H1 (cell line): ENCODE data around the gene RAB40A. TPM values are rescaled to one million over a fixed set of nuclear protein-coding genes. Genes with fewer than 3 reads are reported as not detected.

Experiments
- CTCF ChIA-PET: fragments of 300-600 bp; sonication (Branson Sonifier 250); formaldehyde crosslinking; loops from one replicate; lab custom pipeline; 2021; ENCODE audit not compliant: partially characterized antibody; lab: Charles Lee
- POLR2A ChIA-PET: fragments of 300-600 bp; sonication (Branson Sonifier 250); formaldehyde crosslinking; loops from one replicate; lab custom pipeline; 2021; ENCODE audit warnings: inconsistent platforms; ENCODE audit not compliant: partially characterized antibody; lab: Charles Lee
- DNase-seq, 2 experiments: peaks; one replicate each; pipeline versions ENCODE4 v3.0.0 to v3.0.0-alpha.2; 2010 to 2022; ENCODE audit warnings: low spot score in 2 of 2, low read depth in 1 of 2, mixed read lengths in 1 of 2
- FAIRE-seq: peaks from 2 replicates; lab custom pipeline; 2011; peaks lifted over from hg19 to GRCh38; lab: Jason Lieb, UNC
- H2AFZ ChIP-seq: 2 replicates; pipeline ENCODE4 v1.8.1; 2012; ENCODE audit warnings: low read length, inconsistent platforms
- H2AK5ac ChIP-seq: 2 replicates; pipeline ENCODE4 v1.6.1; 2013; ENCODE audit warnings: low read depth, low read length
- H2BK120ac ChIP-seq: replicated peaks from 2 replicates; pipeline ENCODE3; 2013; ENCODE audit warnings: low read depth, low read length, inconsistent platforms
- H2BK12ac ChIP-seq: 2 replicates; pipeline ENCODE4 v1.6.1; 2013; ENCODE audit warnings: low read depth, low read length
- H2BK15ac ChIP-seq: 2 replicates; pipeline ENCODE4 v1.6.1; 2013; ENCODE audit warnings: low read length
- H2BK20ac ChIP-seq: 2 replicates; pipeline ENCODE4 v1.6.1; 2013; ENCODE audit warnings: low read length
- H2BK5ac ChIP-seq: 2 replicates; pipeline ENCODE4 v1.6.1; 2013; ENCODE audit warnings: low read depth, low read length
- H3K14ac ChIP-seq: 2 replicates; pipeline ENCODE4 v1.6.1; 2013; ENCODE audit warnings: inconsistent platforms; ENCODE audit not compliant: insufficient read length
- H3K18ac ChIP-seq: 2 replicates; pipeline ENCODE4 v1.6.1; 2013; ENCODE audit warnings: low read length; ENCODE audit errors: extremely low read depth
- H3K23ac ChIP-seq: 2 replicates; pipeline ENCODE4 v1.6.1; 2013; ENCODE audit warnings: inconsistent platforms; ENCODE audit not compliant: insufficient read length
- H3K23me2 ChIP-seq: 2 replicates; pipeline ENCODE4 v1.6.1; 2013; ENCODE audit warnings: low read depth, low read length
- H3K27ac ChIP-seq: 2 replicates; pipeline ENCODE4 v1.6.1; 2011; ENCODE audit warnings: low read depth, low read length, inconsistent platforms
- H3K27me3 ChIP-seq, 4 experiments: replicated peaks in 1 of 4; 1 replicate in 1 of 4; 2 replicates in 3 of 4; pipeline versions ENCODE4 v1.6.1 to v1.8.1; 2011 to 2013; ENCODE audit warnings: low read length in 3 of 4, mild to moderate bottlenecking in 3 of 4, inconsistent platforms in 2 of 4, mixed read lengths in 2 of 4, moderate library complexity in 1 of 4; ENCODE audit not compliant: control insufficient read depth in 3 of 4, insufficient read depth in 3 of 4; ENCODE audit errors: extremely low read depth in 1 of 4
- H3K36me3 ChIP-seq, 4 experiments: 2 replicates each; pipeline versions ENCODE4 v1.6.1 to v1.8.1; 2011 to 2013; ENCODE audit warnings: mild to moderate bottlenecking in 4 of 4, low read length in 3 of 4, moderate library complexity in 2 of 4, control low read depth in 1 of 4, inconsistent platforms in 1 of 4; ENCODE audit not compliant: insufficient read depth in 4 of 4, control insufficient read depth in 2 of 4
- H3K4ac ChIP-seq: replicated peaks from 2 replicates; pipeline ENCODE3; 2013; ENCODE audit warnings: low read length, low read depth, mixed read lengths, inconsistent platforms; ENCODE audit not compliant: insufficient read length
- H3K4me1 ChIP-seq, 4 experiments: replicated peaks in 1 of 4; 1 replicate in 1 of 4; 2 replicates in 3 of 4; pipeline versions ENCODE4 v1.6.1 to v1.8.1; 2011 to 2013; ENCODE audit warnings: low read length in 3 of 4, inconsistent platforms in 2 of 4, mixed read lengths in 1 of 4; ENCODE audit not compliant: insufficient read depth in 4 of 4, control insufficient read depth in 3 of 4
- H3K4me2 ChIP-seq, 2 experiments: 2 replicates each; pipeline versions ENCODE4 v1.6.1 to v1.8.1; 2011 to 2013; ENCODE audit warnings: low read depth in 2 of 2, low read length in 2 of 2, control low read depth in 1 of 2, inconsistent platforms in 1 of 2, mild to moderate bottlenecking in 1 of 2; ENCODE audit not compliant: insufficient read depth in 1 of 2
- H3K4me3 ChIP-seq, 4 experiments: fragments of 200-600, 300-600 bp in 1 of 4; sonication (generic), shearing (Covaris generic), sonication (Bioruptor Twin) in 1 of 4; 2 replicates each; pipeline versions ENCODE4 v1.5.1 to v1.8.1; 2011 to 2016; ENCODE audit warnings: low read length in 4 of 4, low read depth in 3 of 4, control low read depth in 2 of 4, inconsistent platforms in 2 of 4, mild to moderate bottlenecking in 2 of 4, mixed read lengths in 1 of 4, moderate library complexity in 1 of 4; ENCODE audit not compliant: insufficient read depth in 2 of 4; ENCODE audit errors: extremely low read depth in 1 of 4
- H3K56ac ChIP-seq: replicated peaks from 2 replicates; pipeline ENCODE3; 2013; ENCODE audit warnings: low read depth, mild to moderate bottlenecking, mixed read lengths, low read length, inconsistent platforms; ENCODE audit not compliant: insufficient read length
- H3K79me1 ChIP-seq: 2 replicates; pipeline ENCODE4 v1.6.1; 2013; ENCODE audit warnings: low read depth, low read length, control low read depth
- H3K79me2 ChIP-seq, 2 experiments: 2 replicates each; pipeline versions ENCODE4 v1.6.1 to v1.8.1; 2012 to 2013; ENCODE audit warnings: low read length in 2 of 2, mild to moderate bottlenecking in 2 of 2, inconsistent platforms in 1 of 2; ENCODE audit not compliant: insufficient read depth in 2 of 2, control insufficient read depth in 1 of 2
- H3K9ac ChIP-seq, 4 experiments: replicated peaks in 1 of 4; 1 replicate in 1 of 4; 2 replicates in 3 of 4; pipeline versions ENCODE4 v1.6.1 to v1.8.1; 2011 to 2013; ENCODE audit warnings: low read depth in 3 of 4, low read length in 3 of 4, control low read depth in 2 of 4, mild to moderate bottlenecking in 2 of 4, moderate library complexity in 2 of 4, inconsistent platforms in 1 of 4; ENCODE audit errors: extremely low read depth in 1 of 4
- H3K9me3 ChIP-seq, 2 experiments: 2 replicates each; pipeline versions ENCODE4 v1.6.1 to v1.8.1; 2012 to 2013; ENCODE audit warnings: mild to moderate bottlenecking in 2 of 2, moderate library complexity in 2 of 2, control low read depth in 1 of 2, inconsistent platforms in 1 of 2, low read depth in 1 of 2, low read length in 1 of 2, mixed read lengths in 1 of 2; ENCODE audit not compliant: insufficient read depth in 2 of 2
- H4K20me1 ChIP-seq, 2 experiments: replicated peaks in 1 of 2; 2 replicates each; pipeline versions ENCODE3 to v1.8.1; 2011 to 2013; ENCODE audit warnings: inconsistent platforms in 2 of 2, low read length in 2 of 2, mild to moderate bottlenecking in 1 of 2; ENCODE audit not compliant: insufficient read depth in 2 of 2, control insufficient read depth in 1 of 2
- H4K5ac ChIP-seq: 2 replicates; pipeline ENCODE4 v1.6.1; 2013; ENCODE audit warnings: low read length, low read depth, mixed read lengths, inconsistent platforms; ENCODE audit not compliant: insufficient read length
- H4K8ac ChIP-seq: 2 replicates; pipeline ENCODE4 v1.8.0; 2013; ENCODE audit warnings: mild to moderate bottlenecking, moderate library complexity, low read length, inconsistent platforms; ENCODE audit not compliant: insufficient read depth; ENCODE audit errors: extremely low read depth
- H4K91ac ChIP-seq: replicated peaks from 2 replicates; pipeline ENCODE3; 2013; ENCODE audit warnings: low read length, mixed read lengths, inconsistent platforms; ENCODE audit not compliant: insufficient read length
- ATF2 ChIP-seq: IDR thresholded peaks from 2 replicates; pipeline ENCODE4 v1.6.1; 2012; ENCODE audit warnings: low read length, inconsistent platforms
- RAD21 ChIP-seq, 2 experiments: IDR thresholded peaks in 1 of 2; conservative IDR thresholded peaks in 1 of 2; 2 replicates each; pipeline ENCODE4 v1.6.1; 2011; ENCODE audit warnings: low read depth in 2 of 2, low read length in 2 of 2, improper control_type of control experiment in 1 of 2, inconsistent platforms in 1 of 2, mild to moderate bottlenecking in 1 of 2, moderate library complexity in 1 of 2
- SP2 ChIP-seq: IDR thresholded peaks from 2 replicates; pipeline ENCODE4 v1.6.1; 2012; ENCODE audit warnings: mild to moderate bottlenecking, low read length, inconsistent platforms
- TAF1 ChIP-seq: IDR thresholded peaks from 2 replicates; pipeline ENCODE4 v1.6.1; 2011; ENCODE audit warnings: mild to moderate bottlenecking, low read depth, low read length
- polyA plus RNA-seq, 7 experiments: library from polyadenylated mRNA; depleted of rRNA in 3 of 7; stranded (reverse) in 5 of 7; unstranded in 2 of 7; fragments of >200 nt in 5 of 7; fragments of 200-250 nt in 2 of 7; gene quantifications; 1 replicate in 5 of 7; 2 replicates in 1 of 7; 4 replicates in 1 of 7; pipeline versions ENCODE4 v1.2.1 to v1.2.3, GENCODE V29; 2011 to 2013; ENCODE audit warnings: missing spikeins in 2 of 7, mixed read lengths in 2 of 7
- total RNA-seq: library from RNA; stranded (reverse); fragmentation: NEBNext Ultra II Directional; extraction: Animal tissue kit (Norgen Biotek cat#: 25700); gene quantifications from 2 replicates; pipeline ENCODE4 v1.2.1, GENCODE V29; 2021

Gene RAB40A
- total and polyA plus RNA-seq, 2 of the 8 experiments (the other 6 are each of a cell fraction or from before 2014, with no cell fraction given): 0.09 to 0.21 TPM

GRCh38 chrX:103477496-103477895 lies 41.8 kb downstream of the RAB40A start:
- Histone ChIP-seq H3K27ac (no peak overlapping the region), H3K56ac (no peak overlapping the region), H2AFZ (no peak overlapping the region), H3K4me2 (no peak overlapping the region), H4K20me1 (no peaks in the 10 kb centered on the region), H2BK120ac (no peak overlapping the region), H3K9ac (no peak overlapping the region), H3K14ac (no peak overlapping the region), H2BK5ac (no peak overlapping the region), H2BK20ac (no peak overlapping the region), H2BK15ac (no peak overlapping the region), H3K4ac (no peak overlapping the region), H3K9me3 (no peaks in the 10 kb centered on the region), H3K79me2 (no peaks in the 10 kb centered on the region), H3K23me2 (no peaks in the 10 kb centered on the region), H3K27me3 (no peaks in the 10 kb centered on the region), H3K4me3 (no peak overlapping the region), H3K4me1 (no peaks in the 10 kb centered on the region), H4K8ac (no peak overlapping the region), H2BK12ac (no peak overlapping the region), H4K91ac (no peak overlapping the region), H3K23ac (no peak overlapping the region), H3K18ac (no peak overlapping the region), H2AK5ac (no peak overlapping the region), H3K79me1 (no peaks in the 10 kb centered on the region), H3K36me3 (no peaks in the 10 kb centered on the region), H4K5ac (no peak overlapping the region)
- DNase-seq: no peak
- TF ChIP-seq TAF1 (no peak), SP2 (no peak), ATF2 (no peak), RAD21 (IDR thresholded peaks at IDR 0.05 in 1 of 2, conservative IDR thresholded peaks at IDR 0.05 in 1 of 2; ENCODE audit: low read depth in 2 of 2, low read length in 2 of 2) (no peak)
- no peak for FAIRE-seq
- POLR2A ChIA-PET: no interaction called here
- CTCF ChIA-PET: interaction anchor here (0.6 to 0.8 kb wide), 2 partner anchors 26 to 139 kb away, joined by 5 read pairs; no protein-coding TSS in a partner anchor
